Panc1 (cell line): Measurements from ENCODE around the gene ENTHD1. TPM values are rescaled to one million over a fixed set of nuclear protein-coding genes. Genes with fewer than 3 reads are reported as not detected.
"Not testable (repeated sequence)": the region's sequence is repeated elsewhere in the genome, so short reads cannot be mapped to it uniquely, and the experiment has no call there.

Experiments used
- ATAC-seq: fragments of 200-7000 bp; cut with Tn5 transposase; 2 replicates; pipeline ENCODE4 v1.9.1; 2020; ENCODE audit warnings: mild to moderate bottlenecking, moderate library complexity
- BruUV-seq: library from RNA; stranded (reverse); fragments of 400-500 nt; replicated peaks from 2 replicates; lab custom pipeline; 2021; lab: Mats Ljungman, UMichigan
- CTCF ChIA-PET: fragments of 300-600 bp; sonication (Branson Sonifier 250); formaldehyde crosslinking; loops from one replicate; lab custom pipeline; 2022; ENCODE audit warnings: antibody characterized with exemption; lab: Charles Lee
- POLR2A ChIA-PET: fragments of 300-600 bp; sonication (Branson Sonifier 250); formaldehyde crosslinking; loops from one replicate; lab custom pipeline; 2022; ENCODE audit warnings: antibody characterized with exemption; lab: Charles Lee
- DNase-seq: peaks from one replicate; pipeline ENCODE4 v3.0.0-alpha.2; 2010; ENCODE audit warnings: low read depth, low spot score
- H3K27ac ChIP-seq: 2 replicates; pipeline ENCODE4 v1.5.1; 2011; ENCODE audit warnings: mild to moderate bottlenecking, low read length, inconsistent platforms
- H3K27me3 ChIP-seq: fragments of 200-500 bp; sonication (Bioruptor generic); 2 replicates; pipeline ENCODE4 v1.6.0; 2014; ENCODE audit warnings: low read length, inconsistent platforms; ENCODE audit not compliant: control insufficient read depth, insufficient read depth
- H3K36me3 ChIP-seq: fragments of 200-500 bp; sonication (Bioruptor generic); 2 replicates; pipeline ENCODE4 v1.5.1; 2014; ENCODE audit warnings: inconsistent platforms, mild to moderate bottlenecking, low read length, moderate library complexity; ENCODE audit not compliant: control insufficient read depth, insufficient read depth
- H3K4me1 ChIP-seq: 2 replicates; pipeline ENCODE4 v1.5.1; 2011; ENCODE audit warnings: inconsistent platforms, mild to moderate bottlenecking, low read length, moderate library complexity; ENCODE audit not compliant: control insufficient read depth, insufficient read depth
- H3K4me3 ChIP-seq, 2 experiments: 2 replicates each; pipeline ENCODE4 v1.5.1; 2011 to 2012; ENCODE audit warnings: low read depth in 2 of 2, low read length in 2 of 2, mild to moderate bottlenecking in 2 of 2, inconsistent platforms in 1 of 2, moderate library complexity in 1 of 2
- H3K9me3 ChIP-seq: fragments of 200-500 bp; sonication (Bioruptor generic); 2 replicates; pipeline ENCODE4 v1.5.1; 2014; ENCODE audit warnings: low read depth, mild to moderate bottlenecking, inconsistent platforms, low read length, moderate library complexity; ENCODE audit not compliant: control insufficient read depth, insufficient read depth
- CTCF ChIP-seq: fragments of 450-650 bp; IDR thresholded peaks from 2 replicates; pipeline ENCODE4 v1.5.1; 2017; ENCODE audit warnings: mild to moderate bottlenecking
- POLR2AphosphoS5 ChIP-seq: IDR thresholded peaks from 2 replicates; pipeline ENCODE4 v1.6.1; 2012; ENCODE audit warnings: mild to moderate bottlenecking, low read depth, low read length, moderate library complexity
- REST ChIP-seq, 2 experiments: IDR thresholded peaks; 2 replicates each; pipeline ENCODE4 v1.6.1; 2011 to 2012; ENCODE audit warnings: low read depth in 2 of 2, control low read depth in 1 of 2, low read length in 1 of 2, mild to moderate bottlenecking in 1 of 2, moderate library complexity in 1 of 2; ENCODE audit not compliant: insufficient read depth in 1 of 2
- SIN3A ChIP-seq: IDR thresholded peaks from 2 replicates; pipeline ENCODE4 v1.6.1; 2012; ENCODE audit warnings: low read depth, mild to moderate bottlenecking, low read length, moderate library complexity, borderline replicate concordance; ENCODE audit not compliant: insufficient read depth
- TCF7L2 ChIP-seq: IDR thresholded peaks from 2 replicates; pipeline ENCODE4 v1.6.1; 2011; ENCODE audit warnings: mild to moderate bottlenecking, low read depth, low read length, inconsistent platforms
- in situ Hi-C: cut with HindIII; loops from 2 replicates; pipeline ENCODE4 v1.10.0; 2016; ENCODE audit warnings: low sequenced_read_pairs, low pct_unique_long_range_greater_than_20kb
- intact Hi-C: fragments of 100-400 bp; cut with micrococcal nuclease; formaldehyde crosslinking; loops from one replicate; pipeline ENCODE4 v1.10.0; 2022; ENCODE audit not compliant: unreplicated experiment
- total RNA-seq: library from RNA; stranded (reverse); gene quantifications from one replicate; pipeline ENCODE4 v1.2.1, GENCODE V29; 2021; ENCODE audit not compliant: unreplicated experiment

ENTHD1 gene
- total RNA-seq, 1 experiment from 2014 or later: not detected

GRCh38 chr22:39734866-39735265 lies 158.7 kb downstream of the ENTHD1 start:
- intact Hi-C loops: no loop called here
- Histone ChIP-seq H3K27me3 (no peaks in the 10 kb centered on the region), H3K36me3 (no peaks in the 10 kb centered on the region), H3K4me3 (no peak overlapping the region), H3K4me1 (no peaks in the 10 kb centered on the region), H3K27ac (no peak overlapping the region), H3K9me3 (peaks cover 4% of the 10 kb centered on the region; the same call in 1 of the 2 replicates)
- TF ChIP-seq CTCF: no peak
- TF ChIP-seq TCF7L2: no peak
- no peak for TF ChIP-seq POLR2AphosphoS5
- no peak for TF ChIP-seq REST (IDR thresholded peaks at IDR 0.05; ENCODE audit: insufficient read depth in 1 of 2, low read depth in 2 of 2, low read length in 1 of 2)
- TF ChIP-seq SIN3A: no peak
- BruUV-seq: no TSS peak
- CTCF ChIA-PET: no interaction called here
- DNase-seq (no peak), ATAC-seq (no peak)
- POLR2A ChIA-PET: no interaction called here
- in situ Hi-C loops: no loop called here

GRCh38 chr22:39734046-39734445 lies 159.5 kb downstream of the ENTHD1 start:
- H3K4me1 ChIP-seq, H3K9me3 ChIP-seq, POLR2A ChIA-PET, in situ Hi-C loops, H3K4me3 ChIP-seq, DNase-seq, intact Hi-C loops, ATAC-seq, BruUV-seq, CTCF ChIA-PET, H3K36me3 ChIP-seq, H3K27ac ChIP-seq, H3K27me3 ChIP-seq: not testable (repeated sequence)

- no peak for DNase-seq
- CTCF ChIA-PET: interaction anchor here (0.7 kb wide), 1 partner anchor 61 kb away, joined by 3 read pairs; no protein-coding TSS in a partner anchor
- H3K9me3 ChIP-seq: no peaks in the 10 kb centered on the region
- no peaks in the 10 kb centered on the region for H3K4me1 ChIP-seq
- no TSS peak for BruUV-seq
- POLR2A ChIA-PET: interaction anchor here (0.5 kb wide), 1 partner anchor 23 kb away, joined by 5 read pairs; no protein-coding TSS in a partner anchor
- no peaks in the 10 kb centered on the region for H3K36me3 ChIP-seq
- no peaks in the 10 kb centered on the region for H3K27me3 ChIP-seq
- in situ Hi-C loops: no loop called here
- intact Hi-C loops: no loop called here
- no peak overlapping the region for H3K27ac ChIP-seq
- no peak overlapping the region for H3K4me3 ChIP-seq
- ATAC-seq: no peak
- TF ChIP-seq TCF7L2 (no peak), CTCF (no peak), SIN3A (no peak), POLR2AphosphoS5 (no peak), REST (IDR thresholded peaks at IDR 0.05; ENCODE audit: insufficient read depth in 1 of 2, low read depth in 2 of 2, low read length in 1 of 2) (no peak)
Measured at GRCh38 chr22:39733191-39733590, 160.4 kb downstream of the ENTHD1 start.
